HL-60 (cell line): ENCODE data around the gene KLRC4.

Experiments used
- DNase-seq, 2 experiments: peaks; one replicate each; pipeline ENCODE4 v3.0.0-alpha.2; 2010 to 2020; ENCODE audit warnings: low read depth in 1 of 2, low spot score in 1 of 2
- H3K27ac ChIP-seq: fragments of 250-450 bp; sonication (Bioruptor Pico); replicated peaks from 2 replicates; pipeline ENCODE4 v1.5.1; 2020; ENCODE audit warnings: mild to moderate bottlenecking, moderate library complexity
- H3K27me3 ChIP-seq: fragments of 250-450 bp; sonication (Bioruptor Pico); 2 replicates; pipeline ENCODE4 v1.5.1; 2021; ENCODE audit warnings: mild to moderate bottlenecking, moderate library complexity; ENCODE audit not compliant: insufficient read depth, poor library complexity, severe bottlenecking
- H3K4me3 ChIP-seq: replicated peaks from 2 replicates; pipeline ENCODE4 v1.5.1; 2011; ENCODE audit warnings: mild to moderate bottlenecking, control low read depth, low read length; ENCODE audit not compliant: insufficient read depth
- CTCF ChIP-seq: IDR thresholded peaks from one replicate; pipeline ENCODE4 v1.5.1; 2011; ENCODE audit warnings: low read length, control low read depth, inconsistent platforms; ENCODE audit not compliant: insufficient read depth
- GABPA ChIP-seq: IDR thresholded peaks from 2 replicates; pipeline ENCODE4 v1.6.1; 2012; ENCODE audit warnings: low read depth
- POLR2AphosphoS5 ChIP-seq: IDR thresholded peaks from 2 replicates; pipeline ENCODE4 v1.6.1; 2012; ENCODE audit warnings: low read depth
- REST ChIP-seq: IDR thresholded peaks from 2 replicates; pipeline ENCODE4 v1.6.1; 2012; ENCODE audit warnings: low read depth; ENCODE audit not compliant: insufficient replicate concordance
- SPI1 ChIP-seq: IDR thresholded peaks from 2 replicates; pipeline ENCODE4 v1.6.1; 2012; ENCODE audit warnings: low read depth, mild to moderate bottlenecking, borderline replicate concordance

The KLRC4 gene

GRCh38 chr12:10455766-10456165 is 46.2 kb upstream of the KLRC4 start:
- no peaks in the 10 kb centered on the region for H3K27me3 ChIP-seq
- no peak overlapping the region for H3K4me3 ChIP-seq
- H3K27ac ChIP-seq: no peak overlapping the region
- DNase-seq: no peak
- TF ChIP-seq GABPA: no peak
- TF ChIP-seq SPI1: no peak
- TF ChIP-seq CTCF: no peak
- no peak for TF ChIP-seq POLR2AphosphoS5
- no peak for TF ChIP-seq REST

- H3K4me3 ChIP-seq: no peak overlapping the region
- DNase-seq: no peak
- no peaks in the 10 kb centered on the region for H3K27me3 ChIP-seq
- TF ChIP-seq GABPA: no peak
- TF ChIP-seq POLR2AphosphoS5: no peak
- no peak for TF ChIP-seq SPI1
- no peak for TF ChIP-seq CTCF
- no peak for TF ChIP-seq REST
- H3K27ac ChIP-seq: no peak overlapping the region
Observed at GRCh38 chr12:10454531-10454930, 45.0 kb upstream of the KLRC4 start.

GRCh38 chr12:10453156-10453555 is 43.6 kb upstream of the KLRC4 start, which contains the start of gene KLRC1:
TSS of gene KLRC1 (minus strand) at chr12:10453377. CDS start at chr12:10451156, 2,221 bp downstream.
- TF ChIP-seq GABPA (no peak), CTCF (no peak), REST (no peak), POLR2AphosphoS5 (no peak), SPI1 (no peak)
- no peaks in the 10 kb centered on the region for H3K27me3 ChIP-seq
- no peak within 1 kb of the TSS for H3K27ac ChIP-seq
- no peak for DNase-seq
- H3K4me3 ChIP-seq: no peak within 1 kb of the TSS
